GM21723 (cell line): ENCODE results near the gene NR1D1.

Experiments
- ATAC-seq: cut with Tn5 transposase; IDR thresholded peaks from one replicate; pipeline ENCODE4 v1.9.1; 2021; ENCODE audit warnings: mild to moderate bottlenecking, moderate library complexity; ENCODE audit not compliant: unreplicated experiment

NR1D1 gene

DNA sequence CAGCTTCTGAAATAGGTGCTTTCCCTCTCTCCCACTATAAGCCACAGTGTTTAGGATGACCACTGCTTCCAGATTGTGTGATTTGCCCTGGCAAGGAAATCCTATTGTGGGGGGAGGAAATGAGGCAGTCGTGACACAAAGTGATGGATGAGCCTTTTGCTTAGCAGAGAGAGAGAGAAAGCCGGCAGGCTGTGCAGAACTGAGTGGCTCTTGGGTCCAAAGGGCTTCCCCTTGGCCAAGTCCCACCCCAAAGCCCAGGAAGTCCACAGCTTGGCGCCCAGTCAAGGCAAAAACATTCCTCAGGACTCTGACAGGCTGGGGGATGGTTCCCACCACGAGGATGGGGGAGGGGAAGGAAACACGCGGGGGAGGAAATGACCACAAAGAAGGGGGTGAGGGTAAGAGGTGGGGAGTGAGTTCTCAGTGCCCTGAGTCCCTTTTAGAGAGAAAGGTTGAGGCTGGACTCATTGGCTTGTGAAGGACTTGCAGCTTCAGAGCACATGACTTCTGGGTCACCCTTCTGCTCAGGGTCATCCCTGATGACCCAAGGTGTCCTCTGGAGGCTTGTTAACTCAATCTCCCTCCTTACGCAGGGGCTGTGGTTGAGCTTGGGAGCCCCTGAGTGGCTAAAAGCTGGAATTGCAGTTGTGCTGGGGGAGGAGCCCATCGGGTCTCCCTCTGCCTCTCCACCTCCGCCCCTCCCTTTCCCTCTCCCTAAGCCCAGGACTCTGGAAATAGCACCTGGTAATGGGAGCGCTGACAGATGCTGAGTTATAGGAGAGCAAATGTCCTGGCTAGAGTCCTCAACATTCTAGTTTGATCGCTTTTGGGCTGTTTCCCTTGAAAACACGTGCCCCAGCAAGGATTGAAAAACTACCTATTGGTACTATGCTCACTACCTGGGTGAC, 11.1 kb upstream of the NR1D1 start:
- peak; percentile 47 for ATAC-seq

DNA sequence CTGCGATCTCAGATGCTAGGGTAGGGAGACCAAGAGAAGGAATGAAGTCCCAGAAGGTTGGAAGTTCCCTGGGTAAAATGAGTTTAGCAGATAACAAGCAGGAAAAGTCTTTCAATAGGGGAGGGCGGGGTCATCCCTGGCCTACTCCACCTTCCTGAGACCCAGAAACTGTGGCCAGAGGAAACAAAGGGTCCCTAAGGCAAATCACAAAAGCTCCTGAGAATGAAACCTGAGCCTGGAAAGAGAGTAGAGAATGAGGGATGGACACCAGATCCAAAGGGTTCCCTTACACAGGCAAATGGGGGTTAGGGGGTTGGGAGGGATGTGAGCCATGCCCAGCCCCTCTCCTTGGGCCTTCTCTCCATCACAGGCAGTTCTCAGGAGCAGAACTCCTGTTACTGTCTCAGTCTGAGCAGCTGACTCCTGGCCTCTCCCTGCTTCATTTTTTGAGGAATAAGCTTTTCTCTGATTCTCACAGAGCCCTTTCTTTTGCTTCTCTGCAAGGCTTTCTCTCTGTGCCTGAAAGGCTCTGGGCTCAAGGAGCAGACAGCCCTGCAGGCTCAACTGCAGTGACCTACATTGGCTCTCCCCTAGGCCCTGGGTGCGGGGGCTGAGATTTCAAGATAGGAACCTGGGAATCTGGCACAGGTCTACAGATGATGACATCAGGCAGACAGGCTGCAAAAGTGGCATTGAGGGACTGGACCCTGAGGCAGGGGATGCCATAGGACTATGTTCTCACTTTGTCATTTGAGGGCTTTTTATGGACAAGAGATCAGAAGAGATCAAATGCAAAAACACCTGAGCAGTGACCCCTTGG, 9.8 kb upstream of the NR1D1 start:
- no peak for ATAC-seq

DNA sequence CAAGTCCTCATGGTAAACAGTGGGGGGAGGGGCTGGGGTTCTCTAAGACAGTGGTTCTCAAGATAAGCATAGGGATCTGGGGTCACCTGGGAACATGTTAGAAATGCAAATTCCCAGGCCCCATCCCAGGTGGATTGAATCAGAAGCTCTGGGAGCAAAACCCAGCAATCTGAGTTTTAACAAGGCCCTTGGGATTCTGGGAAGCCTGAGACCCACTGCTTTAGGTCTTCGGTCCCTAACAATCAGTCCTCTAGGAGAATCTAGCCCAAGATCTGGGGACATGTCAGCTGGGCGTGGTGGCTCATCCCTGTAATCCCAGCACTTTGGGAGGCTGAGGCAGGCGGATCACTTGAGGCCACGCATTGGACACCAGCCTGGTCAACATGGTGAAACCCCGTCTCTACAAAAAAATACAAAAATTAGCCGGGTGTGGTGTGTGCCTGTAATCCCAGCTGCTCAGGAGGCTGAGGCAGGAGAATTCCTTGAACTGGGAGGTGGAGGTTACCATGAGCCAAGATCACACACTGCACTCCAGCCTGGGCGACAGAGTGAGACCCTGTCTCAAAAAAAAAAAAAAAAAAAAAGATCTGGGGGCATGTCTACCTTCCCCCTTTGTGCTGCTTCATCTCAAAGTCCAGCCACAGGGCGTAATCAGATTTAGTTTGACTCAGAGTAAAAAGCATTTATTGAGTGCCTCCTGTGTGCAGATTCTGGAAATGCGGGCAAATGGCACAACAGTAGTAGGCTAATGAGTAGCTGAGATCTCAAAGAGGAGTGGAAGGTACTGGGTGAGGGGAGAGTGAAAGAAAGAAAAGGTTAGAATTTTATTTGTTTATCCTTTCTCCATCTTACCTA, 8.8 kb upstream of the NR1D1 start:
- ATAC-seq: no peak

DNA sequence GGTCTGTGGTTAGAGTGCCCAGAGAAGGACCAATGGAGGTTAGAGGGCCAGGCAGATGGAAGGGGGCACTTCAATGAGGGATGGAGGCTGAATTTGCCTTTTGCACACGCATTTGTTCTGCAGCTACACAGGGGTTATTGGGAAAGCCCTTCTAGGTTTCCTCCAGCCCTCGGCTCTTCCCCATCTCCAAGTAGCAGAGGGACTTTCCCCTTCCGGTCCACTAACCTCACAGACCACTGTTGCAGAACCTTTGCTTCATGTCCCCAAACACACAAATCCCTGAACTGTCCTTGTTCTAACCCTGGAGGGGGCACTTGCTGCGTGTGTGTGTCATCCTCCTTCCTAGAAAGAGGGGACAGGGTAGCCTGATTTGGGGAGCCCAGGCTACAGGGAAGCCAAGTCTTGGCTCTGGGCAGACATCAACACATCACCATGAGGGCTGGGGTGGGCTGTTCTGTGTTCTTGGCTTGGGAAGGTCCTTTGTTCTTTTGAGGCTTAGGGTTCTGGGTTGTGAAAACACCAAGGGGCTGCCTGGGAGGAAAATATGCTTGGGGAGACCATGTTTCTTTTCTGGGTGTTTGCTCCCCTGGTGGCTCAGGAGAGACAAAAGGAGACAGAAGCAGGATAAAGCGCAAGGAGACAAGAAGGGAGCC, 7.3 kb upstream of the NR1D1 start:
- no peak for ATAC-seq

DNA sequence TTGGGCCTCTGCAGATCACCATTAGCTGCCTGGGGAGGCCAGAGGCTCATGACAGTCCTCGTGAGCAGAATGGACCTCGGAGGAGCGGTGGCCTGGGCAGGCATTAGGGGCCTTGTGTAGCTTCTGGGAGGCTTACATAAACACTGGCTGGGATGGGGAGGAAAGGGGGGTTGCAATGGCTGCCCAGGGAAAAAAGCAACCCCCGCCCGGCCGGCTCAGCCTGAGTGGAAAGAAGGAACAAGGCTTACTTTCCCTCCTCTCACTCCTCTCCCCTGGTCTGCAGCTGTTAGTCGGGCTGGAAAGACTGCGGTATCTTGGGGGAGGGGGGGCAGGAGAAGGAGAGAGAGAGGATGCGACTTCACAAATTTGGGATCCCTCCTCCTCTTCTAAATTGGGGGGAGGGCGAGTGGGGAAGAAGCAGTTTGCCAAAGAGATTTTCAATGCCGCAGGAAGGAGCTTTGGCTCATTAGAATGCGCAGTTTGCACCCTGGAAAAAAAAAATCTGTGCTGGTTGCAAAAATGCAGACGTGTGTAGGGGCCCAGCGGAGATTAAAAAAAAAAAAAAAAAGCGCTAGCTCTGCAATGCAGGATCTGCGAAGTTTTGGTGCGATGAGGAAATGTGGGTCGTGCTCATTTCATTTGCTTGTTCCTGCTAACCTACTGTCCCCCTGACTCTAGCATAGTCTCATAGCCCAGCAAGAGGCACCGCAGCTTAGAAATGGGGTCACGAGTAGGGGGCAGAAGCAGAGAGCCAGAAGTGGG, 6.6 kb upstream of the NR1D1 start:
- ATAC-seq: no peak

DNA sequence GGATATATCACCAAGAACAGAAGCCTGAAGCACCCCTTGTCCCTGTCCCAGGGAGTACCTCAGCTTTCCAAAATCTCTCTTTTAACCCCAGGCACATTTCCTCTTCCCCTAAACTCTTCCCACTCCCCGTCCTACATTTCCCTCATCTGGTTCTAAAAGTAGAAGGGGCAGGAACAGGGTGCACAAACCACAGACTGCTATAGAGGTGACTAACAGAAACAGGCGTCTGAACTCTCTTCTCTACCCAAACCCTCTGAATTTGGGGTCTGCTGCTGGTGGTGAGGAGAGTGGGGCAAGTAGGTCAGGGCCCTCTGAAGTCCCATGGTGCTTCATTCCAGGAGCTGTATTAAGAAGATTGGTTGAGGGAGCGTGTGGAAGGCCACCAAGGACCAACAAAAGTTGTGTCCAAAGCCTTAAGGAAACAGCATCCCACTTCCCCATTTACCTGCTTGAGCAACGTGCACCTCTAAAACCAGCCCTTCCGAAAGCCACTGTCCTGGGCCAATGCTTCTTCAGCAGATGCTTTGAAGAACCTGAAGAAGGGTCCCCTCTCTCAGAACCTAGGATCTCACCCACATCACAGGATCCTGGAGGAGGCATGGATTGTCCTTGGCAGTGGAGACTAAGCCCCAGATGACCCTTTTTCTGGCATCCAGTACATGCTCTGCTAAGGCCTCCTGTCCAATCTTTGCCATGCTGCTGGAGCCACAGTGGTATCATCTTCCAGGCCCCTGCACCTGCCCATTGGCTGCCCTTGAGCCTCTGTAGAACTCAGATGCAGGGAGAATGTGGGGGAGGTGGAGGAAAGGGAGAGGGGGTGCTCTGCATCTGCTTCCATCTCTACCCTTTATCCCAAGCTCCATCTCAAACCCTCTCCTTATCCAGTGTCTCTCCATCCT, 5.7 kb upstream of the NR1D1 start:
- no peak for ATAC-seq

DNA sequence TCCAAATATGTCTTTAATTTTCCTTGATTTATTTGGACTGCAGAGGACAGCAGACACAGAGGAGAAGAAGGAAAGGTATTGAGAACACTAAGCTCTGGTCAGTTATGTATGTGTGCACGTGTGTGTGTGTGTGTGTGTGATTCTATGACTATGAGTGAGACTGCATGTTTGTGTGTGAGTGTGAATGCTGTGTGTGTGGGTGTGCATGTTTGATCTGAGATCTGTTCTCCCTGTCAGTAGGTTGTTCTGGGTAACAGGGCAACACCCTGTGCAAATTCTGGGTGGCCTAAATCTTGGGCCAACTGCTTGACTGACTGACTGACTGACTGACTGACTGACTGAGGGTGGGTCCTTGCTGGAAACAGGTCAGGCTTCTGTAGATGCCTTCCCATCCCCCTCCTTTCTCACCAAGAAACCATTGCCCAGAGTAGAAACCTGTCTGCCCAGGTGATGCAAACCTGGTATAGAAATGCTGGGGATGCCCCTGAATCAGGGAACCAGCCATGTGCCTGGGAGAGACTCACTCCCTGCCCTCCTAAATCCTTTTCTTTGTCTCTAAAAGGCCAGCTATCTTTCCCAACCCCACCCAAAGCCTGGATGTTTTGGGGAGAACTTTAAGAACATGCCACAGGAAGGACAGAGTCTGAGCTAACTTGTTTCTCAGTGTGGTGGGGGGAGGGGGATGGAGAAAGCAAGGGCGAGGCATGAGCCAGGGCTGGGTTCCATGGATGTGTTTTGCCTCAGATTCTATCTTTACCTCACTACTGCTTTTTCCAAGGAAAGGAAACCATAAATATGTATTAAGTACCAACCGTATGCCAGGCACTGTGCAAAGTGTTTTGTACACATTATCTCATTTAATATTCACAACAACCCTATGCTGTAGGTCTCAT, 4.5 kb upstream of the NR1D1 start:
- no peak for ATAC-seq

DNA sequence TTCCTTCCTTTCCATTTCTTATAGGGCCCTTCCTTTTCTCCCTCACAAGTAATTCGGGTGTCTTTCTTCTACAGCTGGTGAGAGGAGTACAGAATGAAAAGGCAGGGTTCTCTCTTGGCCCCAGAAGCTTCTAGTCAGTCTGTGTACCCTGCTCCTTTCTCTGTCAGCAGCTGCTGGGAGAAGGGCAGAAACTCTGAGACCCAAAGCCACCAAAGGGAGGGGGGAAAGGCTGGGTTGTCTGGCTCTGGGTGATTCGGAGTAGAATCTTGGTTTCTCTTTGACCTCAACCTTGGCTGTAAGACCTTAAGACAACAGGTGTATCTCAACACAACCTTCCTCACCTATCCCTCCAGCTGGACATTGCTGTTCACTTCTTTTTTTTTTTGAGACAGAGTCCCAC, 3.3 kb upstream of the NR1D1 start:
- no peak for ATAC-seq

DNA sequence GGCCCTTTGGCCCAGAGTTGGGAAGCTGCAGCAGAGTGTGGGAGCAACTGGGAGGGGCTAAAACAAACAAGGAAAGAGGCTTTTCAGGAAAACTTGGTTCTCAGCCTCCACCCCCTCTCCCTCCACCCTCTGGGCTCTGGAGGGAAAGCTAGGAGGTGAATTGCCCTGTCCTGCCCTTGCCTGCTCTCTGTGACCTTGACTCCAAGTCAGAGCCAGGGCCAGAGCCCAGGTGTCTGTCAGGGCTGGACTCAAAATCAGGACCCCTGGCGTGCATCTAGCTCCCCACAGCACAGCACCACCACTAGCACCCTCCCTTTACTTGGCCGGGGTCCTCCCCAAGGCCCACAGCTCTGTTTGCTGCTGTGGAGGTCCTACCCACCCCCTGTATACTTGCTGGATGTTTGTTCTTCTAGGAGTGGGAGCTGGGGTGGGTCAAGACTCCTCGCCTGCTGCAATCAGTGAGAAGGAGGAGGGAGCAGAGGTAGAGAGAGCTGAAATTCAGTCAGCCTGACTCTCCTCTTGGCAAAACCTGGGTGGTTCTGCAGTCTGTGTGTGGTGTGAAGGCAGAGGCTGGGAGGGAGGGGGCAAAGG, 2.8 kb upstream of the NR1D1 start:
- ATAC-seq: no peak

DNA sequence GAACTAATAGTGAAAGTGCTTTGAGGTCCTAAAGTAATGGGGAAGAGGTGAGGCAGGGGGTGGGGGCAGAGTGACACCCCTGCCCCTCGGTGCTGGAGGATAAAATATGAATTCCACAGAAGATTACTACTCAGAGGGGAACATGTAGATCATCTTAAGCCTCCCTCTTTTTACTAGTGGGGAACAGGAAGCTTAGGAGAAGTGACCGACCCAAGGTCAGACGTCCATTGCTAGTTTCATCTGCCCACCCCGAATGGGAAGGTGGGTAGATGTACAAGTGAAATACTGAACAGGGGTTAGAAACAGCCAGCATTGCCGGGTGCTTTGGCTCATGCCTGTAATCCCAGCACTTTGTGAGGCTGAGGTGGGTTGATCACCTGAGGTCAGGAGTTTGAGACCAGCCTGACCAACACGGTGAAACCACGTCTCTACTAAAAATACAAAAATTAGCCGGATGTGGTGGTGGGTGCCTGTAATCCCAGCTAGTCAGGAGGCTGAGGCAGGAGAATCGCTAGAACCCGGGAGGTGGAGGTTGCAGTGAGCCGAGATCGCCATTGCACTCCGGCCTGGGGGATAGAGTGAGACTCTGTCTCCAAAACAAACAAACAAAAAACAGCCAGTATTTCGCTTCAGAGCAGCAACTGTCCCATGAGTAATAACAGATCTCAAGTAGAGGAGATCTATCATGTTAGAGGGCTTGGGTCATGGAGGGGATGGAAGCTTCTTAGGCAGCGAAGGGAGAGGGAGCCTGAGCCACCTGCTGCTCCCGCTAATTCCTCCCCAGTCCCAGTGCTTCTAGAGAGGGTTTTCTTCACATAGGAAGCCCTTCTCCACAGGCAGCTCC, 1.2 kb upstream of the NR1D1 start:
- ATAC-seq: no peak

DNA sequence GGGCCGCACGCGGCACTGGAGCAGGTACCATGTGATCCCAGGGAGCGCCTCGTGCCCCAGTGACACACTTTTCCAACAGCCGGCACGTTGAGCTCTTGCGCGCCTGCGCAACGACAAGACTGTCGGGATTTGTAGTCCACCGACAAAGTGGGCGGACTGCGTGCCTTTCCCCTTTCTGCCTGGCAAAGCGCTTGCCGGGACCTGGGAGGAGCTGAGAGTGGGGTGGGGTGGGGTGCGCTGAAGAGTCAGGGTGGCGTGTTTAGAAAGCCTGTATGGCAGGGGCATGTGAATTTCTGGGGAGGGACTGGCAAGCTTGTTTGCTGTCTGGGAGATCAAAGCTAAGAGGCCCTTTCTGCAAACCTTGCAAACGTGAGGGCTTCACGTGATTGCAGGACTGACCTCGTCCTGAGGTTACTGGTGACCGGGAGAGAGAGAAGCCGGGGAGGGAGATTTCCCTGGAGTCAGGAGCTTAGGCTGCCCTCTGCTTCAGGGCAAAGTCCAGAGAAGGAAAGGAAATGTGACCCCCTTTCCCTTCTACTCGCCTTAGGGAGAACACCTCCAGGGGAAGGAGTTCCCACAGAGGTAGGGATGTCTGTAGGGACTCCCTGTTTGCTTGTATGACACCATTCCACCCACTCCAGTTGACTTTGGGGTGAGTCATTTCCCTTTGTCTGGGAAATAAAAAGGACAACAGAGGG, 429 bp upstream of the NR1D1 start:
- ATAC-seq: peak; percentile 30

DNA sequence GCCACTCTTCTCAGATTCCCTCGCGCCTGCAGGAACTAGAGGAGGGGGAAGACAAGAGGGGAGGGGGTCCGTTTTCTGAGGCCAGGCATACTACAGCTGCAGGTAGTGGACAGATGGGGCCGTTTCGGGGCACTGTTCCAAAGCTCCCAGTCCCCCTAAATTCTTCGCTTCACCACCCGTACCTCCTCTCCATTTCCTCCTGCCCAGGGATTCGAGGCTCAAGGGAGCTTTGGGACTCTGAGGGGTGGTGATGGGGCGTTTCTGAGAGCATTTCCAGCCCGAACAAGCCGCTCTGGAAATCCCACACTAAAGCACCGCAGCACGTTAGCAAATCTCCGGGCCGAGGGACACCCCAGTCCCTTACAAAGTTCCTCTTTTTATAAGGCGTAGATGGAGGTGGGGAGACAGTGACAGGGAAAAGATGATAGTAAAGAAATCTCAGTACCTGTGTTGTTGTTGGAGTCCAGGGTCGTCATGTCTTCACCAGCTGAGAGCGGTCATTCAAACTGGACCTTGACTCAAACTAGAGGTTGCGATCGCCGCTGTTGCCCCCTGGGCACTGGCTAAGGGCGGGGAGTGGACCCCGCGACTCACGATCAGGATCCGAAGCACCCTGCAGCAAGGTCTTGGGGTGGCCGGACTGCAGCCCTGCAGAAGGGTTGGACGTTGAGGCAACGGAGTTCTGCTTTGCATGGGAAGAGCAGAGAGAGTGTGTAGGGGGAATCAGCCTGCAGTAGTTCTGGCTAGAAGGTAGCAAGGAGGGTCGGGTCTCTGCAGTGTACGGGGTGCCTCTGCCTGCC, 570 bp downstream of the NR1D1 start:
- ATAC-seq: no peak

DNA sequence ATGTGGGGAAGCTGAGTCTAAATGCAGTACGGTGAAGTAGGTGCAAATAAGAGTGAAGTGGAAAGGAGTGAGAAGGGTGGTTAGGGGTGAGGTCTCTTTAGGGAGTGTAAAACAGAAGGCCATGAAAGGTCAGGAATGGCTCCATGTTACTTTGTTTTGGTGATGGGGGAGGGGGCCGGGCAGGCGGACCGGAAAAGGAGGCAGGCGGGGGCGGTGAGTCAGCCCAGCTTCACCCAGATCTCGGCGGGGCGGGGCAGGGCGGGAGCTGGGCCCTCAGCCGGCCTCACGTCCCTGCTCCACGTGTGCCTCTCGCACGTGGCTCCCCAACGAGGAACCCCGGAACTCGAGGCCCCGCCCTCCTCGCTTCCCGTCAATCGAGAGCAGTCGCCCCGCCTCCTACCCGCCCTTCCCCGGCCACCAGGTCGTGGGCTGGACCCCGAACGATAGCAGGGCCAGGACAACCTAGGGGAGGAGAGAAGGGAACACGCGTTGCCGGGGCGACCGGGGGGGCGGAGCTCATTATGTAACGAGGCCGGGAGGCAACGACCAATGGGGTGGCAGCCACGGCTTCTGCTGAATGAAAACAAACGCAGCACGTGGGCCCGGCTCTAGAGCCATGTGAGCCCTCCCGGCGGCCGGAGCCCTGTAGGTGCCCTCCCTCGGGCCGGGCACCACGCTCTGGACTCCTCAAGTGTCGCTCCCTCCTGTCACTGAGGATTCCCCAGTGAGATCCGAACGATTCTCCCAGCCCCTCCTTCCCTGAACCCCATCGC, 1.4 kb downstream of the NR1D1 start:
- peak; percentile 64 for ATAC-seq
